Neural cell (in vitro differentiated cells): Measurements from ENCODE around the gene MTHFD2. TPM values are rescaled to one million over a fixed set of nuclear protein-coding genes. Genes with fewer than 3 reads are reported as not detected.

Experiments used
- H2AFZ ChIP-seq: fragments of 200-600, 300-800 bp; sonication (generic), shearing (Covaris generic); 2 replicates; pipeline ENCODE4 v1.6.0; 2014; ENCODE audit warnings: low read depth, mild to moderate bottlenecking, antibody characterized with exemption, low read length, moderate library complexity
- H3F3A ChIP-seq: fragments of 200-600 bp; shearing (Covaris generic); 2 replicates; pipeline ENCODE4 v1.6.1; 2016; ENCODE audit warnings: mild to moderate bottlenecking, moderate library complexity, mixed read lengths, antibody characterized with exemption, low read length; ENCODE audit not compliant: insufficient read depth, poor library complexity, severe bottlenecking
- H3K27ac ChIP-seq: fragments of 200-600, 300-800 bp; sonication (generic), shearing (Covaris generic); 2 replicates; pipeline ENCODE4 v1.5.1; 2014; ENCODE audit warnings: mild to moderate bottlenecking, low read length, moderate library complexity
- H3K27me3 ChIP-seq: fragments of 300-800, 200-600 bp; sonication (generic), shearing (Covaris generic); 2 replicates; pipeline ENCODE4 v1.6.0; 2014; ENCODE audit warnings: mild to moderate bottlenecking, low read depth, low read length, moderate library complexity; ENCODE audit not compliant: insufficient read depth
- H3K36me3 ChIP-seq: fragments of 300-800, 200-600 bp; sonication (generic), shearing (Covaris generic); 2 replicates; pipeline ENCODE4 v1.5.1; 2014; ENCODE audit warnings: mild to moderate bottlenecking, antibody characterized with exemption, low read length, moderate library complexity; ENCODE audit not compliant: insufficient read depth
- H3K4me2 ChIP-seq: fragments of 300-800, 200-600 bp; sonication (generic), shearing (Covaris generic); 2 replicates; pipeline ENCODE4 v1.6.0; 2014; ENCODE audit warnings: mild to moderate bottlenecking, low read length
- H3K4me3 ChIP-seq: fragments of 300-800, 200-600 bp; sonication (generic), shearing (Covaris generic); 2 replicates; pipeline ENCODE4 v1.5.1; 2014; ENCODE audit warnings: mild to moderate bottlenecking, low read length, moderate library complexity
- H3K79me2 ChIP-seq: fragments of 200-600 bp; shearing (Covaris generic); replicated peaks from 2 replicates; pipeline ENCODE4 v1.6.0; 2014; ENCODE audit warnings: mild to moderate bottlenecking, low read length, moderate library complexity; ENCODE audit not compliant: insufficient read depth
- H3K9ac ChIP-seq: fragments of 300-800, 200-600 bp; sonication (generic), shearing (Covaris generic); 2 replicates; pipeline ENCODE4 v1.6.1; 2016; ENCODE audit warnings: mild to moderate bottlenecking, low read length, mixed read lengths
- H3K9me2 ChIP-seq: fragments of 200-600 bp; shearing (Covaris generic); 2 replicates; pipeline ENCODE4 v1.6.1; 2016; ENCODE audit warnings: mild to moderate bottlenecking, low read length, mixed read lengths; ENCODE audit not compliant: insufficient read depth
- H3K9me3 ChIP-seq: fragments of 200-600, 300-800 bp; sonication (generic), shearing (Covaris generic); 2 replicates; pipeline ENCODE4 v1.6.1; 2016; ENCODE audit warnings: mild to moderate bottlenecking, mixed run types, low read length, moderate library complexity, mixed read lengths
- H4K20me1 ChIP-seq: fragments of 200-600 bp; shearing (Covaris generic); 2 replicates; pipeline ENCODE4 v1.6.1; 2016; ENCODE audit warnings: mild to moderate bottlenecking, mixed run types; ENCODE audit not compliant: insufficient read depth
- EP300 ChIP-seq: fragments of 450-650 bp; conservative IDR thresholded peaks from 2 replicates; pipeline ENCODE4 v1.6.1; 2014; ENCODE audit warnings: antibody characterized with exemption, mild to moderate bottlenecking, moderate library complexity; ENCODE audit not compliant: poor library complexity, severe bottlenecking
- EZH2 ChIP-seq: fragments of 200-600, 300-800 bp; shearing (Covaris generic), sonication (generic); IDR thresholded peaks from 2 replicates; pipeline ENCODE4 v1.6.1; 2014; ENCODE audit warnings: antibody characterized with exemption, low read length, borderline replicate concordance, mild to moderate bottlenecking; ENCODE audit not compliant: insufficient read depth, poor library complexity, severe bottlenecking
- MXI1 ChIP-seq: fragments of 450-650 bp; conservative IDR thresholded peaks from 2 replicates; pipeline ENCODE4 v1.6.1; 2014; ENCODE audit warnings: antibody characterized with exemption, mild to moderate bottlenecking; ENCODE audit not compliant: poor library complexity, severe bottlenecking
- POLR2AphosphoS5 ChIP-seq: IDR thresholded peaks from 2 replicates; pipeline ENCODE4 v1.6.1; 2012
- RAD21 ChIP-seq: fragments of 450-650 bp; conservative IDR thresholded peaks from 2 replicates; pipeline ENCODE4 v1.6.1; 2014; ENCODE audit warnings: antibody characterized with exemption, mild to moderate bottlenecking, moderate library complexity
- SMC3 ChIP-seq: fragments of 450-650 bp; conservative IDR thresholded peaks from 2 replicates; pipeline ENCODE4 v1.6.1; 2014; ENCODE audit warnings: antibody characterized with exemption, mild to moderate bottlenecking, moderate library complexity; ENCODE audit not compliant: poor library complexity
- TAF1 ChIP-seq: IDR thresholded peaks from 2 replicates; pipeline ENCODE4 v1.6.1; 2012; ENCODE audit warnings: low read depth
- polyA plus RNA-seq: library from polyadenylated mRNA; depleted of rRNA; stranded (reverse); fragments of >200 nt; gene quantifications from 2 replicates; pipeline ENCODE4 v1.2.3, GENCODE V29; 2014
- TF ChIP-seq, protein P1 (sequence below): fragments of 450-650 bp; IDR thresholded peaks from 2 replicates; pipeline ENCODE4 v1.5.1; 2014; ENCODE audit warnings: antibody characterized with exemption, mild to moderate bottlenecking, moderate library complexity; ENCODE audit not compliant: poor library complexity, severe bottlenecking
- TF ChIP-seq, protein P2 (sequence below): IDR thresholded peaks from 2 replicates; pipeline ENCODE4 v1.6.1; 2012; ENCODE audit warnings: borderline replicate concordance

Gene MTHFD2
- polyA plus RNA-seq, 1 donor from 2014 or later: 26.3 TPM

GRCh38 chr2:74179063-74179865, 19.2 kb upstream of the MTHFD2 start:
- peak; percentile 33 for TF ChIP-seq RAD21
- TF ChIP-seq, protein P1, sequence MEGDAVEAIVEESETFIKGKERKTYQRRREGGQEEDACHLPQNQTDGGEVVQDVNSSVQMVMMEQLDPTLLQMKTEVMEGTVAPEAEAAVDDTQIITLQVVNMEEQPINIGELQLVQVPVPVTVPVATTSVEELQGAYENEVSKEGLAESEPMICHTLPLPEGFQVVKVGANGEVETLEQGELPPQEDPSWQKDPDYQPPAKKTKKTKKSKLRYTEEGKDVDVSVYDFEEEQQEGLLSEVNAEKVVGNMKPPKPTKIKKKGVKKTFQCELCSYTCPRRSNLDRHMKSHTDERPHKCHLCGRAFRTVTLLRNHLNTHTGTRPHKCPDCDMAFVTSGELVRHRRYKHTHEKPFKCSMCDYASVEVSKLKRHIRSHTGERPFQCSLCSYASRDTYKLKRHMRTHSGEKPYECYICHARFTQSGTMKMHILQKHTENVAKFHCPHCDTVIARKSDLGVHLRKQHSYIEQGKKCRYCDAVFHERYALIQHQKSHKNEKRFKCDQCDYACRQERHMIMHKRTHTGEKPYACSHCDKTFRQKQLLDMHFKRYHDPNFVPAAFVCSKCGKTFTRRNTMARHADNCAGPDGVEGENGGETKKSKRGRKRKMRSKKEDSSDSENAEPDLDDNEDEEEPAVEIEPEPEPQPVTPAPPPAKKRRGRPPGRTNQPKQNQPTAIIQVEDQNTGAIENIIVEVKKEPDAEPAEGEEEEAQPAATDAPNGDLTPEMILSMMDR: peak; percentile 81
- TF ChIP-seq, protein P2, sequence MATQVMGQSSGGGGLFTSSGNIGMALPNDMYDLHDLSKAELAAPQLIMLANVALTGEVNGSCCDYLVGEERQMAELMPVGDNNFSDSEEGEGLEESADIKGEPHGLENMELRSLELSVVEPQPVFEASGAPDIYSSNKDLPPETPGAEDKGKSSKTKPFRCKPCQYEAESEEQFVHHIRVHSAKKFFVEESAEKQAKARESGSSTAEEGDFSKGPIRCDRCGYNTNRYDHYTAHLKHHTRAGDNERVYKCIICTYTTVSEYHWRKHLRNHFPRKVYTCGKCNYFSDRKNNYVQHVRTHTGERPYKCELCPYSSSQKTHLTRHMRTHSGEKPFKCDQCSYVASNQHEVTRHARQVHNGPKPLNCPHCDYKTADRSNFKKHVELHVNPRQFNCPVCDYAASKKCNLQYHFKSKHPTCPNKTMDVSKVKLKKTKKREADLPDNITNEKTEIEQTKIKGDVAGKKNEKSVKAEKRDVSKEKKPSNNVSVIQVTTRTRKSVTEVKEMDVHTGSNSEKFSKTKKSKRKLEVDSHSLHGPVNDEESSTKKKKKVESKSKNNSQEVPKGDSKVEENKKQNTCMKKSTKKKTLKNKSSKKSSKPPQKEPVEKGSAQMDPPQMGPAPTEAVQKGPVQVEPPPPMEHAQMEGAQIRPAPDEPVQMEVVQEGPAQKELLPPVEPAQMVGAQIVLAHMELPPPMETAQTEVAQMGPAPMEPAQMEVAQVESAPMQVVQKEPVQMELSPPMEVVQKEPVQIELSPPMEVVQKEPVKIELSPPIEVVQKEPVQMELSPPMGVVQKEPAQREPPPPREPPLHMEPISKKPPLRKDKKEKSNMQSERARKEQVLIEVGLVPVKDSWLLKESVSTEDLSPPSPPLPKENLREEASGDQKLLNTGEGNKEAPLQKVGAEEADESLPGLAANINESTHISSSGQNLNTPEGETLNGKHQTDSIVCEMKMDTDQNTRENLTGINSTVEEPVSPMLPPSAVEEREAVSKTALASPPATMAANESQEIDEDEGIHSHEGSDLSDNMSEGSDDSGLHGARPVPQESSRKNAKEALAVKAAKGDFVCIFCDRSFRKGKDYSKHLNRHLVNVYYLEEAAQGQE: no peak
- Histone ChIP-seq H3K79me2 (peaks cover 39% of the 10 kb centered on the region), H3F3A (peaks cover 3% of the 10 kb centered on the region), H3K36me3 (no peaks in the 10 kb centered on the region), H3K4me2 (peak overlapping the region; percentile 55), H3K9me3 (no peaks in the 10 kb centered on the region), H3K27me3 (no peaks in the 10 kb centered on the region), H3K9me2 (no peaks in the 10 kb centered on the region), H2AFZ (peak overlapping the region; percentile 3), H4K20me1 (no peaks in the 10 kb centered on the region), H3K9ac (peak overlapping the region; percentile 86), H3K4me3 (peak overlapping the region; percentile 90), H3K27ac (peak overlapping the region; percentile 80)

DNA sequence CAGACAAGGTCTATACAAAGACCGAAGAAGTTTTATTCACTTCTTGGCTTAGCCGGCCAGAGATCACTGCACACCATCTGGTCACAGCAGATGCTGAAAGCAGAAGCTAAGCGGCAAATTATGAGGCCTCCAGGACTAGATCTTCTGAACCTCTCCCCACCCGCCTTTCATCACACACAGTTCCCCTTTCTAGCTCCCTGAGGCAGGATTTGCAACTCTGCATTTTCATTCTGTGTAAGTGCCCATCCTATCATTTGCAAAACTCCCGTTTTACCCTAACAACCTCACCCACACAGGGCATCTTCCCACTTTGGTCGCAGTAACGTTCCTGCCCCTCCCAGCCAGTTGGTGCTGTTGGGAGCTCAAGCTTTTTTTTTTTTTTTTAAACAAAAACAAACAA, 16.7 kb upstream of the MTHFD2 start:
- Histone ChIP-seq H3K36me3 (no peaks in the 10 kb centered on the region), H3K27me3 (no peaks in the 10 kb centered on the region), H3K79me2 (peaks cover 15% of the 10 kb centered on the region), H3K4me3 (no peak overlapping the region), H4K20me1 (no peaks in the 10 kb centered on the region), H3K27ac (no peak overlapping the region), H3K9me2 (no peaks in the 10 kb centered on the region), H2AFZ (no peak overlapping the region), H3F3A (peaks cover 3% of the 10 kb centered on the region), H3K9ac (no peak overlapping the region), H3K9me3 (no peaks in the 10 kb centered on the region), H3K4me2 (no peak overlapping the region)
- no peak for TF ChIP-seq RAD21
- TF ChIP-seq EP300: no peak
- no peak for TF ChIP-seq SMC3
- TF ChIP-seq TAF1: no peak
- no peak for TF ChIP-seq MXI1
- TF ChIP-seq, protein P2: no peak
- TF ChIP-seq, protein P1: no peak
- TF ChIP-seq POLR2AphosphoS5: no peak
- TF ChIP-seq EZH2: no peak
